Lower leg skin (tissue), 3 donors: ENCODE data around the gene ENDOV.

Experiments used
- POLR2A ChIP-seq, 2 donors: fragments of 450-650 bp; IDR thresholded peaks; one replicate each; pipeline ENCODE4 v1.6.1; 2016 to 2017; ENCODE audit warnings: antibody characterized with exemption in 2 of 2, mild to moderate bottlenecking in 1 of 2, moderate library complexity in 1 of 2
- TF ChIP-seq, protein P1 (sequence below), 3 donors: fragments of 450-650 bp; IDR thresholded peaks; one replicate each; pipeline ENCODE4 v1.5.1; 2016; ENCODE audit warnings: antibody characterized with exemption in 3 of 3, mild to moderate bottlenecking in 3 of 3, moderate library complexity in 2 of 3

DNA sequence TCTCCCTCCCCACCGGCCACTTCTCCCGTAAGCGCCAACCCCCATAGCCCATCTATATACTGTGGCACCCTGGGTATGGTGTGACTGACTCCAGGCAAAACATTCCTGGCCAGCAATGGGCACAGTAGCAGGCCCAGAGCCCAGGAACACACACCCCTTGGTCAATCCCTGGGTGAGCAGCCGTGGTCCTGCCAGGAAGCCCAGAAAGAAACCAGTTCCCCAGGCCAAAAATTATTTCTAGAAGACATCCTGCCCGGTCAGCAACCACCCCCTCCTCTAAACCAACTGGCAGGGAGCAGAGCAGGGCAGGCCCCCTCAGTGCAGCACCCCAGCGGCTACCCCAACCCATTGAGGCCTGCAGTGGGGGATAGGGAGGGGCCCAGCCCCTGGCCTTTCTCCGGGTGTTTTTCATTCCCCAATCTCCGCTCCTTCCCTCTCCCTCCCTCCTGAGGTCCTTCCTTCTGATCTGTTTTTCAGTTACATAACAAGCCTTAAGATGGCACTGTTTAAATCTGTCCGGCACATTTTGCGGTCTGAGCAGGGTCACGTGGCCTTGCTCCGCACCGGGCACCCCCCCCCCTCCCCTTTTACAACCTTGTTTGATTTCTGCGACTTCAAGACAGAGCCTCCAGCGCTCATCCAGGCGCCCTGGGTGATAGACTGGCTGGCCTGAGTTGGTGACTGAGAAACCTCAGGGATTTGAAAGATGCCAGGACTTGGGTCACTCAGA lies 59.4 kb downstream of the ENDOV start:
- TF ChIP-seq, protein P1, sequence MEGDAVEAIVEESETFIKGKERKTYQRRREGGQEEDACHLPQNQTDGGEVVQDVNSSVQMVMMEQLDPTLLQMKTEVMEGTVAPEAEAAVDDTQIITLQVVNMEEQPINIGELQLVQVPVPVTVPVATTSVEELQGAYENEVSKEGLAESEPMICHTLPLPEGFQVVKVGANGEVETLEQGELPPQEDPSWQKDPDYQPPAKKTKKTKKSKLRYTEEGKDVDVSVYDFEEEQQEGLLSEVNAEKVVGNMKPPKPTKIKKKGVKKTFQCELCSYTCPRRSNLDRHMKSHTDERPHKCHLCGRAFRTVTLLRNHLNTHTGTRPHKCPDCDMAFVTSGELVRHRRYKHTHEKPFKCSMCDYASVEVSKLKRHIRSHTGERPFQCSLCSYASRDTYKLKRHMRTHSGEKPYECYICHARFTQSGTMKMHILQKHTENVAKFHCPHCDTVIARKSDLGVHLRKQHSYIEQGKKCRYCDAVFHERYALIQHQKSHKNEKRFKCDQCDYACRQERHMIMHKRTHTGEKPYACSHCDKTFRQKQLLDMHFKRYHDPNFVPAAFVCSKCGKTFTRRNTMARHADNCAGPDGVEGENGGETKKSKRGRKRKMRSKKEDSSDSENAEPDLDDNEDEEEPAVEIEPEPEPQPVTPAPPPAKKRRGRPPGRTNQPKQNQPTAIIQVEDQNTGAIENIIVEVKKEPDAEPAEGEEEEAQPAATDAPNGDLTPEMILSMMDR (IDR thresholded peaks at IDR 0.05) = no peak
- TF ChIP-seq POLR2A (IDR thresholded peaks at IDR 0.05) = no peak
